ENCODE data around the gene FOXQ1. TPM values are rescaled to one million over a fixed set of nuclear protein-coding genes. Genes with fewer than 3 reads are reported as not detected.

The FOXQ1 gene
- total RNA-seq, 1 donor from 2014 or later: not detected

DNA sequence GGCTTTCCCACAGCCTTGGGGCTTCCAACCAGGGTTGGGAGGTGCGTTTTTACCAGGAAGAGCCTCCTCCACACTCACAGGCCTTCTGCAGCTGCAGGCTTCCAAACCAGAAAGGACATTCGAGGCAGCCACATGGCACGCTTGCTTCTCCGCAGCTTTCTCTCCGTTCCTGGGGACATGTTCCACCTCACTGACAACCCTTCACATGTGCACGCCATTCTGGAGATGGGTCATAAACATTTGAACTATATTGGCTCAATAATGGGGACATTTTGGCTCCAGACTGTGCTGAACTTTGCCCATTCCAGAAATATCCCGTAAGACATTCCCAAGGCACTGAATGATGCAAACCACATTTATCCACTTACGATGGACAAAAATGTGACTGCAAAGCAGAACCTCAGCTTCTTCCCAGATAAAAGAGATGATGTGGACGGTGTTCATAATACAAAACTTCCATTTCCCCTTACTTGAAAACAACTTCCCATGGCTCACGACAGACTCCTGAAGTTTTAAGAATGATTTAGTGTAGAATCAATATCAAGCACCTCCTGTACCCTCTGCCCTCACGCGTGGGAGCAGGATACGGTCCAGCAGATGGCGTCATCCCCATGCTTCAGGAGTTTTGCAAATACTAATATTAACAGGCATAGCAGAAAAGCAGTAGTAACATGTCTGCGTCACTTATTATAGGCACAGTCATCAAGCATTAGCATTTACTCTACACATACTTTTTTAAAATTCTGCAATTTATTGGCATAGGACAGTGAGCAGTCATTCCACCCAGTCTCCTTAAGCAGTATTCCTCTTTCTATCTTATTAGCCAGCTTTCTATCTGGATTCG, 52.1 kb downstream of the FOXQ1 start:
- H3K27me3 Mint-ChIP-seq (ENCODE audit: low read depth): peaks cover 14% of the 10 kb centered on the region
- intact Hi-C loops (cut with micrococcal nuclease): no loop called here

More for the DNA sequence above, 52.1 kb downstream of the FOXQ1 start:
- H3K27ac Mint-ChIP-seq: no peak overlapping the region
- no peak overlapping the region for H3K4me3 Mint-ChIP-seq (ENCODE audit: low read depth)
- no peaks in the 10 kb centered on the region for H3K9me3 Mint-ChIP-seq
- no peaks in the 10 kb centered on the region for H3K4me1 Mint-ChIP-seq (ENCODE audit: low read depth)
- no peak for DNase-seq (ENCODE audit: low spot score)
- H3K36me3 Mint-ChIP-seq (ENCODE audit: low read depth): no peaks in the 10 kb centered on the region

Other genes starting within 250 kb of the FOXQ1 start
- gene FOXF2, start 77.5 kb downstream of the FOXQ1 start, total RNA-seq: not detected in 2 replicates

Measured in activated T-helper 2 cell treated with anti-CD3 and anti-CD28 coated beads, Interferon-gamma antibody, Interleukin-2, Interleukin-4, amounts not matched to agents 10 μg/mL and 5 μg/mL and 100 μg/mL, durations not matched to agents 14 hours and 24 hours and 36 hours (primary cell).